Body of pancreas (tissue), 4 donors: ENCODE data around the gene XDH. TPM values are rescaled to one million over a fixed set of nuclear protein-coding genes. Genes with fewer than 3 reads are reported as not detected.

Experiments
- ATAC-seq: fragments of 150-250 bp; one replicate; pipeline ENCODE4 v1.9.1; 2016
- DNase-seq, 4 donors: peaks; one replicate each; pipeline ENCODE4 v3.0.0-alpha.2; 2019
- H3K27ac ChIP-seq, 4 donors: fragments of 200-600 bp; sonication (generic); 1 replicate in 3 of 4; 2 replicates in 1 of 4; pipeline versions ENCODE4 v1.5.1 to v1.6.1; 2016 to 2019; ENCODE audit warnings: mild to moderate bottlenecking in 1 of 4, mixed read lengths in 1 of 4, moderate library complexity in 1 of 4
- H3K27me3 ChIP-seq, 2 donors: fragments of 200-600 bp; sonication (generic); one replicate each; pipeline ENCODE4 v1.6.0; 2016; ENCODE audit warnings: mild to moderate bottlenecking in 1 of 2
- H3K36me3 ChIP-seq, 2 donors: fragments of 200-600 bp; sonication (generic); replicated peaks in 1 of 2; 2 replicates each; pipeline ENCODE4 v1.5.1; 2016; ENCODE audit warnings: low read depth in 2 of 2; ENCODE audit not compliant: insufficient read depth in 1 of 2
- H3K4me1 ChIP-seq: fragments of 200-600 bp; sonication (generic); one replicate; pipeline ENCODE4 v1.6.0; 2016
- H3K4me3 ChIP-seq, 2 donors: fragments of 200-600 bp; sonication (generic); 1 replicate in 1 of 2; 2 replicates in 1 of 2; pipeline ENCODE4 v1.5.1; 2016 to 2019
- H3K9me3 ChIP-seq, 3 donors: fragments of 200-600 bp; sonication (generic); 1 replicate in 2 of 3; 2 replicates in 1 of 3; pipeline ENCODE4 v1.5.1; 2016
- POLR2A ChIP-seq, 3 donors: fragments of 450-650 bp; IDR thresholded peaks; one replicate each; pipeline ENCODE4 v1.6.1; 2016; ENCODE audit warnings: antibody characterized with exemption in 3 of 3, mild to moderate bottlenecking in 2 of 3
- WGBS, 2 donors: methylation state at CpG; one replicate each; pipeline ENCODE4 v1.1.5; 2017; 5-methylcytosine and 5-hydroxymethylcytosine counted together
- intact Hi-C: fragments of 100-400 bp; cut with DNase I; formaldehyde crosslinking; loops from one replicate; pipeline ENCODE4 v1.15.1; 2023
- total RNA-seq, 2 donors: library from RNA; depleted of rRNA; stranded (reverse); fragments of >200 nt; gene quantifications; one replicate each; pipeline ENCODE4 v1.1.0, GENCODE V29; 2016
- TF ChIP-seq, protein P1 (sequence below), 7 experiments: fragments of 450-650 bp in 4 of 7; fragments of 200-600 bp in 3 of 7; sonication (generic) in 3 of 7; IDR thresholded peaks; one replicate each; pipeline ENCODE4 v1.5.1; 2016 to 2019; ENCODE audit warnings: antibody characterized with exemption in 7 of 7

XDH gene
- total RNA-seq, 2 donors from 2014 or later: 0.78 to 4.9 TPM

DNA sequence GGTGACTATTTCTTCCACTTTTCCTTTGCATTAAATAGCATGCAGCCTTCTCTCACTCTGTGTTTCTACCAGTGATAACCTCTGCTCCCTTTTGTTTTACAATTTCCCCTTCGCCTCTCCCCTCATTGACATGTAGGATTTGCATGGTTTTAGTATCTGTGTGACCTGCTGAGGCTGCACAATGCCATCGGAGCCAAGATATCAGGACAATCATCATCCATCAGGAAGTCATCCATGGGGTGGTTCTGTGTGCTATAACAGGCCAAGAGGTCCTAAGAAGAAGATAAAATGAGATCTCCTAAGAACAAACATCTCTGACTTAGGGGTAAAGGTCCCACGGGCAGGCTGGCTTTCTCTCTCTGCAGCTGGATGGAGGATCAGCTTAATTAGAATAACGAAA, 115.0 kb downstream of the XDH start:
- TF ChIP-seq, protein P1, sequence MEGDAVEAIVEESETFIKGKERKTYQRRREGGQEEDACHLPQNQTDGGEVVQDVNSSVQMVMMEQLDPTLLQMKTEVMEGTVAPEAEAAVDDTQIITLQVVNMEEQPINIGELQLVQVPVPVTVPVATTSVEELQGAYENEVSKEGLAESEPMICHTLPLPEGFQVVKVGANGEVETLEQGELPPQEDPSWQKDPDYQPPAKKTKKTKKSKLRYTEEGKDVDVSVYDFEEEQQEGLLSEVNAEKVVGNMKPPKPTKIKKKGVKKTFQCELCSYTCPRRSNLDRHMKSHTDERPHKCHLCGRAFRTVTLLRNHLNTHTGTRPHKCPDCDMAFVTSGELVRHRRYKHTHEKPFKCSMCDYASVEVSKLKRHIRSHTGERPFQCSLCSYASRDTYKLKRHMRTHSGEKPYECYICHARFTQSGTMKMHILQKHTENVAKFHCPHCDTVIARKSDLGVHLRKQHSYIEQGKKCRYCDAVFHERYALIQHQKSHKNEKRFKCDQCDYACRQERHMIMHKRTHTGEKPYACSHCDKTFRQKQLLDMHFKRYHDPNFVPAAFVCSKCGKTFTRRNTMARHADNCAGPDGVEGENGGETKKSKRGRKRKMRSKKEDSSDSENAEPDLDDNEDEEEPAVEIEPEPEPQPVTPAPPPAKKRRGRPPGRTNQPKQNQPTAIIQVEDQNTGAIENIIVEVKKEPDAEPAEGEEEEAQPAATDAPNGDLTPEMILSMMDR (IDR thresholded peaks at IDR 0.05): no peak
- no peak for TF ChIP-seq POLR2A (IDR thresholded peaks at IDR 0.05)
- WGBS, 2 donors: 40 to 46% methylated on average over 4 of the region's 4 CpGs
- Histone ChIP-seq H3K36me3 (no peaks in the 10 kb centered on the region), H3K9me3 (no peaks in the 10 kb centered on the region), H3K27ac (no peak overlapping the region), H3K4me3 (no peak overlapping the region), H3K27me3 (no peaks in the 10 kb centered on the region), H3K4me1 (no peaks in the 10 kb centered on the region)
- DNase-seq: no peak
- no peak for ATAC-seq
- intact Hi-C loops: no loop called here

DNA sequence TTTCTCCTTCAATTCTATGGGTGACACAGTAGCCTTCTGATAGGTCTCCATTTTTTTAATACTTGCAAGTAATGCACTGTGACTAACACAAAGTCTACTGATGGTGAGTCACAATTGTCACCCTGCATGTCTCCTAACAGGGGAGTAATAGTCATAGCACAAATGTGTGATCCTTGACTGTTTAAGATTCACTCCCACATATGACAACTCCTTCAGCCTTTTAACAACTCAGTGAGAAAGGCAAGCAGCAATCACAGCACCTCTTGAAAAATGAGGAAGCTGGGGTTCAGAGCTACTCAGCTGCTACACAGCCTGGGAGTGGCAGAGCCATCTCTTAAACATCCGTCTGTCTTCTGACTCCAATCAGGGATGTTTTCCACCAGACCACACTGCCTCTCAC, 116.8 kb downstream of the XDH start:
- no peaks in the 10 kb centered on the region for H3K9me3 ChIP-seq
- no peaks in the 10 kb centered on the region for H3K27me3 ChIP-seq
- H3K4me1 ChIP-seq: no peaks in the 10 kb centered on the region
- ATAC-seq (no peak), DNase-seq (no peak)
- TF ChIP-seq POLR2A (IDR thresholded peaks at IDR 0.05): no peak
- TF ChIP-seq, protein P1 (IDR thresholded peaks at IDR 0.05): no peak
- H3K36me3 ChIP-seq: no peaks in the 10 kb centered on the region
- no peak overlapping the region for H3K27ac ChIP-seq
- 52 to 59% methylated on average over 1 of the region's 1 CpG for WGBS, 2 donors
- intact Hi-C loops: no loop called here
- no peak overlapping the region for H3K4me3 ChIP-seq

DNA sequence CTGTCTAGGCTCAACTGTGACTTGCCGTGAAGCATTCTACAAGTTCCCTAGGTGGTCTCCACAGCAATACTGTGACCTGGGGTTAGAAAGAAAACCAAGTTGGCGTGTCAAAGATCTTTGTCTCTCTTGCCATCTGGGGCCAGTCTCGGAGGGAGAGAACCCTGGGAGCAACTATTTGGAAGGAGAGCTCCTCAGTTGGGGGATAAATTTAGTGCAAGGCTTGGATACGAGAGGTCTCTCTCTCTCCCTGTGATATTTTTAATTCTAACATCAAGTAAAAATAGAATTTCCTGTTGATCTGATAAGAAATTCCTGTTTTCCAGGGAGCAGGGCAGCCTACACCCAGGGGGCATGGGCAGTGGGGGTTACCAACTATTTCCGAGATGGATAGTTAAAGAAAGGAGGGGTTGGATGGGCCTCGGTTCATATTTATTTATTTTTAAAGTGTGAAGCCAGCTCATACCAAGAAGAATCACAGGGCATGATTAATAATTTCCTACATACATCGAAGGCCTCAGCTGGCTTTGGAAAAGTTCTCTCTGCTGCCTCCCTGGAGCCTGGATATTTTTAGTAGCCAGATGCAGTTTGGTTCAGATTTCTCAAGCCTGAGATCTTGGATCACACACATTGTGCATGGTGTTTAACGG, 117.8 kb downstream of the XDH start:
- Histone ChIP-seq H3K4me3 (no peak overlapping the region), H3K9me3 (no peaks in the 10 kb centered on the region), H3K4me1 (no peaks in the 10 kb centered on the region), H3K36me3 (no peaks in the 10 kb centered on the region), H3K27me3 (no peaks in the 10 kb centered on the region), H3K27ac (no peak overlapping the region)
- 53 to 55% methylated on average over 7 to 8 of the region's 8 CpGs for WGBS, 2 donors
- no peak for TF ChIP-seq POLR2A (IDR thresholded peaks at IDR 0.05)
- TF ChIP-seq, protein P1 (IDR thresholded peaks at IDR 0.05): no peak
- ATAC-seq (no peak), DNase-seq (no peak)
- intact Hi-C loops: no loop called here

DNA sequence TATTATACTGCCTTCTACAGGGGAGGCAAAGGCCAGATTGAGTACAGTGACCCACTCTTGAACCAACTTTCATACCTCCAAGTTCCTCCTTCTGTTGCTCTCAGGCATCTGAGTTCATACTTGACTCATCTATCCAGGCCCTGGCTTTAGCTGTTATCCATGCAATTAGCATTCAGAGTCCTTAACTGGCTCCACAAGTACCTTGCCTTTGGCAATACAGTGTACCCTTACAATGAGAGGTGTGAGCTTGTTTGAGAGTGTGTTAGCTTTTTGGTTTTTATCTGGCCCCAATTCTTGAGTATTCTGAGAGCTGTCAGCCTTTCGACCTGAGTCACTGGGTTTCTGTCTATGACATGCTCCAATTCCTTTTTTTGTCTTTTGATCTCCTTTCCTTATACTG, 120.3 kb downstream of the XDH start:
- Histone ChIP-seq H3K27ac (no peak overlapping the region), H3K4me3 (no peak overlapping the region), H3K36me3 (no peaks in the 10 kb centered on the region), H3K4me1 (no peaks in the 10 kb centered on the region), H3K27me3 (no peaks in the 10 kb centered on the region), H3K9me3 (no peaks in the 10 kb centered on the region)
- TF ChIP-seq, protein P1 (IDR thresholded peaks at IDR 0.05): no peak
- TF ChIP-seq POLR2A (IDR thresholded peaks at IDR 0.05): no peak
- ATAC-seq (no peak), DNase-seq (no peak)
- intact Hi-C loops: no loop called here
- 50 to 65% methylated on average over 1 of the region's 1 CpG for WGBS, 2 donors

DNA sequence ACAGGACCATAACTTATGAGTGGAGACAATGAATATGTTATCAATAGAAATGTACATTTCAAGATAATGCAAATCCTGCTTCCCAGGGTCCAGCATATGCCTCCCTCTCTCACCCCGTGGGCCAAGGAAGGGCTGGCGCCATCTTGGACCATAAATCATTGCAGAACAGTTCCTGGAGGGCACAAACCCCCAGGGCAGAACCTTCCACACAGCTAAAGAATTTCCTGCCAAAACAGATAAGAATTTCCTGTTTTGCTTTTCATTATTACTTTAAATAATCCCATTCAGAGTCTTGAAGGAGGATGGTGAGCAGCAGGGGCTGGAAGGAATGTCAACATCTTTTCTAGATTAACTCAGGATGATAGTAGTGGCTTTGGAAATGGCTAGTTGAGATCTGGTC, 126.9 kb downstream of the XDH start:
- intact Hi-C loops: no loop called here
- WGBS, 2 donors: 62 to 64% methylated on average over 2 of the region's 2 CpGs
- TF ChIP-seq, protein P1 (IDR thresholded peaks at IDR 0.05): no peak
- no peak for TF ChIP-seq POLR2A (IDR thresholded peaks at IDR 0.05)
- Histone ChIP-seq H3K4me1 (no peaks in the 10 kb centered on the region), H3K9me3 (no peaks in the 10 kb centered on the region), H3K36me3 (no peaks in the 10 kb centered on the region), H3K27ac (no peak overlapping the region), H3K27me3 (no peaks in the 10 kb centered on the region), H3K4me3 (no peak overlapping the region)
- ATAC-seq: no peak
- DNase-seq: no peak
